ENCODE data around the gene CSF2.

DNA sequence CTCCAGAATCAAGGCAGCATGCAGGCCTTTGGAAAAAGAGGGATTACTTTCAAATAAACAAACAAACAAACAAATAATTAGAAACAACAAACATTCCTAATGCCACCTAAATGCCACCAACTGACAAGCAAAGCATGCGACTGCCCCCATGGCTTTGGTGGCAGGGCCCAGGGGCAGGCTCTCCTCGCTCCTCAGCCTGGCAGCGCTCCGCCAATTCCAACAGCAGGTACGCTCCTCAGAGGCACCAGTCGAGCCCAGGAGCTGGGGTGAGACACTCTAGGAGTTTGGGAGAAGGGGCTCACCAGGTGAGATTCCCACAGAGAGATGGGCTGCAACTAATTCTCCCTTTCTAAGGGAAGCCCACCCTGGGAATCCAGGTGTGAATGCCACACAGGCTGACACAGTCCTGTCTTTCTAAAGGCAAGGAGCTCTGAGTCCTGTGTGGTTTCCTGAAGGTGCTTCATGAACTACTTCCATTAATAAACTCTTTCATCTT lies 27.8 kb downstream of the CSF2 start:
- TF ChIP-seq, protein P1, sequence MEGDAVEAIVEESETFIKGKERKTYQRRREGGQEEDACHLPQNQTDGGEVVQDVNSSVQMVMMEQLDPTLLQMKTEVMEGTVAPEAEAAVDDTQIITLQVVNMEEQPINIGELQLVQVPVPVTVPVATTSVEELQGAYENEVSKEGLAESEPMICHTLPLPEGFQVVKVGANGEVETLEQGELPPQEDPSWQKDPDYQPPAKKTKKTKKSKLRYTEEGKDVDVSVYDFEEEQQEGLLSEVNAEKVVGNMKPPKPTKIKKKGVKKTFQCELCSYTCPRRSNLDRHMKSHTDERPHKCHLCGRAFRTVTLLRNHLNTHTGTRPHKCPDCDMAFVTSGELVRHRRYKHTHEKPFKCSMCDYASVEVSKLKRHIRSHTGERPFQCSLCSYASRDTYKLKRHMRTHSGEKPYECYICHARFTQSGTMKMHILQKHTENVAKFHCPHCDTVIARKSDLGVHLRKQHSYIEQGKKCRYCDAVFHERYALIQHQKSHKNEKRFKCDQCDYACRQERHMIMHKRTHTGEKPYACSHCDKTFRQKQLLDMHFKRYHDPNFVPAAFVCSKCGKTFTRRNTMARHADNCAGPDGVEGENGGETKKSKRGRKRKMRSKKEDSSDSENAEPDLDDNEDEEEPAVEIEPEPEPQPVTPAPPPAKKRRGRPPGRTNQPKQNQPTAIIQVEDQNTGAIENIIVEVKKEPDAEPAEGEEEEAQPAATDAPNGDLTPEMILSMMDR (IDR thresholded peaks at IDR 0.05; ENCODE audit: poor library complexity), result no peak
- TF ChIP-seq EZH2 (IDR thresholded peaks at IDR 0.05; ENCODE audit: borderline replicate concordance) (no peak), EZH2phosphoT487 (IDR thresholded peaks at IDR 0.05; ENCODE audit: low read depth, severe bottlenecking, unreplicated experiment) (no peak)

Data from hepatocyte (in vitro differentiated cells).